Endothelial cell of umbilical vein (primary cell): Measurements from ENCODE around the gene RBM47. TPM values are rescaled to one million over a fixed set of nuclear protein-coding genes. Genes with fewer than 3 reads are reported as not detected.

Experiments used
- BruUV-seq: library from RNA; stranded (reverse); fragments of 400-500 nt; replicated peaks from 2 replicates; lab custom pipeline; 2021; lab: Mats Ljungman, UMichigan
- CTCF ChIA-PET: fragments of 300-600, 350-600 bp; sonication (Branson Sonifier 250); formaldehyde crosslinking; loops from one replicate; lab custom pipeline; 2021; ENCODE audit warnings: antibody characterized with exemption, inconsistent platforms; lab: Charles Lee
- POLR2A ChIA-PET: fragments of 300-600, 350-600 bp; sonication (Branson Sonifier 250); formaldehyde crosslinking; loops from one replicate; lab custom pipeline; 2021; ENCODE audit warnings: antibody characterized with exemption, inconsistent platforms; lab: Charles Lee
- DNase-seq: peaks from one replicate; pipeline ENCODE4 v3.0.0-alpha.2; 2011; ENCODE audit warnings: low read depth, low spot score
- FAIRE-seq: peaks from 2 replicates; lab custom pipeline; 2011; peaks lifted over from hg19 to GRCh38; lab: Jason Lieb, UNC
- H2AFZ ChIP-seq: 2 replicates; pipeline ENCODE4 v1.6.0; 2012; ENCODE audit warnings: low read depth, low read length, control low read depth, inconsistent platforms
- H3K27ac ChIP-seq: 2 replicates; pipeline ENCODE4 v1.5.1; 2011; ENCODE audit warnings: low read depth, mild to moderate bottlenecking, control low read depth, low read length, moderate library complexity; ENCODE audit not compliant: insufficient read depth
- H3K27me3 ChIP-seq, 2 experiments: 2 replicates each; pipeline versions ENCODE4 v1.6.0 to v1.6.1; 2011; ENCODE audit warnings: low read length in 2 of 2, mixed read lengths in 1 of 2; ENCODE audit not compliant: control insufficient read depth in 2 of 2, insufficient read depth in 2 of 2
- H3K36me3 ChIP-seq, 2 experiments: 2 replicates in 1 of 2; 3 replicates in 1 of 2; pipeline ENCODE4 v1.5.1; 2011; ENCODE audit warnings: low read length in 2 of 2, mild to moderate bottlenecking in 1 of 2, moderate library complexity in 1 of 2; ENCODE audit not compliant: control insufficient read depth in 2 of 2, insufficient read depth in 2 of 2; ENCODE audit errors: extremely low read depth in 1 of 2
- H3K4me1 ChIP-seq: 3 replicates; pipeline ENCODE4 v1.5.1; 2011; ENCODE audit warnings: mild to moderate bottlenecking, low read length; ENCODE audit not compliant: control insufficient read depth, insufficient read depth; ENCODE audit errors: extremely low read depth
- H3K4me2 ChIP-seq: 2 replicates; pipeline ENCODE4 v1.6.1; 2011; ENCODE audit warnings: low read length, control low read depth, mixed read lengths; ENCODE audit not compliant: insufficient read depth
- H3K4me3 ChIP-seq, 3 experiments: fragments of 200-600 bp in 1 of 3; sonication (generic), shearing (Covaris generic) in 1 of 3; replicated peaks in 1 of 3; 2 replicates each; pipeline ENCODE4 v1.5.1; 2011 to 2016; ENCODE audit warnings: control low read depth in 3 of 3, low read length in 3 of 3, mild to moderate bottlenecking in 2 of 3, inconsistent platforms in 1 of 3, low read depth in 1 of 3, moderate library complexity in 1 of 3; ENCODE audit not compliant: insufficient read depth in 1 of 3
- H3K79me2 ChIP-seq: 2 replicates; pipeline ENCODE4 v1.6.0; 2012; ENCODE audit warnings: low read length, inconsistent platforms; ENCODE audit not compliant: control insufficient read depth, insufficient read depth
- H3K9ac ChIP-seq: replicated peaks from 2 replicates; pipeline ENCODE3; 2011; ENCODE audit warnings: low read length, control low read depth; ENCODE audit not compliant: insufficient read depth; ENCODE audit errors: extremely low read depth
- H3K9me1 ChIP-seq: replicated peaks from 3 replicates; pipeline ENCODE4 v1.6.0; 2011; ENCODE audit warnings: mild to moderate bottlenecking, low read length; ENCODE audit not compliant: control insufficient read depth, insufficient read depth; ENCODE audit errors: extremely low read depth
- H3K9me3 ChIP-seq: replicated peaks from 2 replicates; pipeline ENCODE4 v1.5.1; 2012; ENCODE audit warnings: low read length, inconsistent platforms; ENCODE audit not compliant: control insufficient read depth, insufficient read depth
- H4K20me1 ChIP-seq: replicated peaks from 2 replicates; pipeline ENCODE3; 2011; ENCODE audit warnings: mild to moderate bottlenecking, low read length; ENCODE audit not compliant: control insufficient read depth, insufficient read depth; ENCODE audit errors: extremely low read depth
- EZH2 ChIP-seq: IDR thresholded peaks from 2 replicates; pipeline ENCODE4 v1.6.1; 2012; ENCODE audit warnings: borderline replicate concordance, low read depth, mild to moderate bottlenecking, moderate library complexity, low read length, inconsistent platforms; ENCODE audit not compliant: severe bottlenecking
- FOS ChIP-seq: IDR thresholded peaks from 2 replicates; pipeline ENCODE4 v1.6.1; 2011; ENCODE audit warnings: mild to moderate bottlenecking, low read length, moderate library complexity, borderline replicate concordance; ENCODE audit not compliant: insufficient read depth
- GATA2 ChIP-seq: IDR thresholded peaks from 2 replicates; pipeline ENCODE4 v1.7.0; 2011; ENCODE audit warnings: low read depth, mild to moderate bottlenecking, moderate library complexity, mixed read lengths, low read length; ENCODE audit not compliant: insufficient read length, insufficient read depth
- JUN ChIP-seq: IDR thresholded peaks from 2 replicates; pipeline ENCODE4 v1.6.1; 2011; ENCODE audit warnings: borderline replicate concordance, low read depth; ENCODE audit not compliant: insufficient read length, insufficient read depth
- MYC ChIP-seq: IDR thresholded peaks from one replicate; pipeline ENCODE4 v1.6.1; 2011; ENCODE audit warnings: mild to moderate bottlenecking, low read depth, low read length
- POLR2A ChIP-seq: IDR thresholded peaks from 2 replicates; pipeline ENCODE4 v1.6.1; 2012; ENCODE audit warnings: low read depth, mild to moderate bottlenecking, control low read depth, low read length
- POLR2AphosphoS5 ChIP-seq: IDR thresholded peaks from 2 replicates; pipeline ENCODE4 v1.6.1; 2012; ENCODE audit warnings: low read depth, mild to moderate bottlenecking, control low read depth, low read length, moderate library complexity; ENCODE audit not compliant: insufficient read depth
- dilution Hi-C: fragments of 300-500 bp; cut with MboI; formaldehyde crosslinking; loops from one replicate; pipeline ENCODE4 v1.15.0; 2019; ENCODE audit warnings: low sequenced_read_pairs; ENCODE audit not compliant: extremely low pct_ligation_motif_present
- intact Hi-C: fragments of 100-400 bp; cut with micrococcal nuclease; formaldehyde crosslinking; loops from one replicate; pipeline ENCODE4 v1.10.0; 2022
- polyA plus RNA-seq, 4 experiments: library from polyadenylated mRNA; depleted of rRNA in 3 of 4; stranded (reverse) in 3 of 4; unstranded in 1 of 4; fragments of >200 nt; gene quantifications; 2 replicates each; pipeline versions ENCODE4 v1.2.1 to v1.2.3, GENCODE V29; 2011 to 2012; ENCODE audit warnings: missing spikeins in 1 of 4
- total RNA-seq: library from RNA; stranded (reverse); gene quantifications from 2 replicates; pipeline ENCODE4 v1.2.3, GENCODE V29; 2021
- TF ChIP-seq, protein P1 (sequence below), 2 donors: IDR thresholded peaks; 1 replicate in 1 of 2; 2 replicates in 1 of 2; pipeline ENCODE4 v1.5.1; 2011; ENCODE audit warnings: low read length in 2 of 2, mild to moderate bottlenecking in 2 of 2, moderate library complexity in 2 of 2, control low read depth in 1 of 2, inconsistent platforms in 1 of 2, low read depth in 1 of 2; ENCODE audit not compliant: insufficient read depth in 1 of 2; ENCODE audit errors: extremely low read depth in 1 of 2
- TF ChIP-seq, protein P2 (sequence below): IDR thresholded peaks from 2 replicates; pipeline ENCODE4 v1.6.1; 2011; ENCODE audit not compliant: insufficient read depth, insufficient read length

RBM47 gene
- total and polyA plus RNA-seq, 2 donors (not counting 3 experiments of a cell fraction or from before 2014, with no cell fraction given), result not detected

DNA sequence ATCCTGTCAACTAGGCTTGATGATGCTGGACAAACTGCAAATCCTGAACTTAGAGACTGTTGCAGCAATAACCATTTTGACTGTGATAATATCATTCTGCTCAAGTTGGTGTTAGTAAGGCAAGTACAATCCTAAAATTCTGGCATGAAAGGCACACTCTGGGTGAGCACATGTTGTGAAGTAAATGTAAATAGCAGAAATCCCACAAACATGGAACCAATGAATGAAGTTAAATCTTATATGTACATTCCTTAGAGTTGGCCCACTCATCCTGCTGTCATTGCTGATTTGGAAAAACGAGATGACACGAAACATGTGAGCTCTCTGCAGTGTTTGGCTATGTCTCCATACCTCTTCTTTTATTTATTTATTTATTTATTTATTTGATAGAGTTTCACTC lies 21.0 kb downstream of the RBM47 start:
- intact Hi-C loops (no loop called here), dilution Hi-C loops (no loop called here)
- Histone ChIP-seq H3K9me1 (no peaks in the 10 kb centered on the region), H3K79me2 (no peaks in the 10 kb centered on the region), H3K9me3 (no peaks in the 10 kb centered on the region), H4K20me1 (no peaks in the 10 kb centered on the region), H3K4me2 (no peak overlapping the region), H3K36me3 (no peaks in the 10 kb centered on the region), H3K4me1 (no peaks in the 10 kb centered on the region), H3K27ac (no peak overlapping the region), H3K9ac (no peak overlapping the region), H2AFZ (no peak overlapping the region), H3K4me3 (no peak overlapping the region), H3K27me3 (no peaks in the 10 kb centered on the region)
- DNase-seq, result no peak
- BruUV-seq, result no TSS peak
- CTCF ChIA-PET, result no interaction called here
- no peak for FAIRE-seq
- TF ChIP-seq, protein P1, sequence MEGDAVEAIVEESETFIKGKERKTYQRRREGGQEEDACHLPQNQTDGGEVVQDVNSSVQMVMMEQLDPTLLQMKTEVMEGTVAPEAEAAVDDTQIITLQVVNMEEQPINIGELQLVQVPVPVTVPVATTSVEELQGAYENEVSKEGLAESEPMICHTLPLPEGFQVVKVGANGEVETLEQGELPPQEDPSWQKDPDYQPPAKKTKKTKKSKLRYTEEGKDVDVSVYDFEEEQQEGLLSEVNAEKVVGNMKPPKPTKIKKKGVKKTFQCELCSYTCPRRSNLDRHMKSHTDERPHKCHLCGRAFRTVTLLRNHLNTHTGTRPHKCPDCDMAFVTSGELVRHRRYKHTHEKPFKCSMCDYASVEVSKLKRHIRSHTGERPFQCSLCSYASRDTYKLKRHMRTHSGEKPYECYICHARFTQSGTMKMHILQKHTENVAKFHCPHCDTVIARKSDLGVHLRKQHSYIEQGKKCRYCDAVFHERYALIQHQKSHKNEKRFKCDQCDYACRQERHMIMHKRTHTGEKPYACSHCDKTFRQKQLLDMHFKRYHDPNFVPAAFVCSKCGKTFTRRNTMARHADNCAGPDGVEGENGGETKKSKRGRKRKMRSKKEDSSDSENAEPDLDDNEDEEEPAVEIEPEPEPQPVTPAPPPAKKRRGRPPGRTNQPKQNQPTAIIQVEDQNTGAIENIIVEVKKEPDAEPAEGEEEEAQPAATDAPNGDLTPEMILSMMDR (IDR thresholded peaks at IDR 0.05; ENCODE audit: extremely low read depth in 1 of 2, insufficient read depth in 1 of 2, low read depth in 1 of 2, low read length in 2 of 2), result no peak
- TF ChIP-seq GATA2, result no peak
- POLR2A ChIA-PET, result no interaction called here

DNA sequence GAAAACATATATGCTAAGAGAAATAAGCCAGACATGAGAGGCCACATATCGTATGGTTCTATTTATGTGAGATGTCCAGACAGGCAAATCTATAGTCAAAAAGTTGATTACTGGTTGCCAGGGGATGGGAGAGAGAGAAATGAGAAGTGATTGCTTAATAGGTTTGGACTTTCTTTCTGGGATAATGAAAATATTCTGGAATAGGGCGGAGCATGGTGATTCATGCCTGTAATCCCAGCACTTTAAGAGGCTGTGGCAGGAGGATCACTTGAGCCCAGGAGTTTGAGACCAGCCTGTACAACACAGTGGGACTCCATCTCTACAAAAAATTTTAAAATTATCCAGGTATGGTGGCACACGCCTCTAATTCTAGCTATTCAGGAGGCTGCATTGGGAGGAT lies 22.4 kb downstream of the RBM47 start:
- H3K9me3 ChIP-seq, result no peaks in the 10 kb centered on the region
- no peak overlapping the region for H2AFZ ChIP-seq
- H3K27me3 ChIP-seq, result no peaks in the 10 kb centered on the region
- no peak overlapping the region for H3K27ac ChIP-seq
- CTCF ChIA-PET, result no interaction called here
- no peaks in the 10 kb centered on the region for H4K20me1 ChIP-seq
- no peaks in the 10 kb centered on the region for H3K9me1 ChIP-seq
- H3K4me1 ChIP-seq, result no peaks in the 10 kb centered on the region
- TF ChIP-seq GATA2, result no peak
- no peak for TF ChIP-seq EZH2
- no peak for TF ChIP-seq POLR2A
- TF ChIP-seq MYC, result no peak
- TF ChIP-seq, protein P1 (IDR thresholded peaks at IDR 0.05; ENCODE audit: extremely low read depth in 1 of 2, insufficient read depth in 1 of 2, low read depth in 1 of 2, low read length in 2 of 2), result no peak
- no peak for TF ChIP-seq POLR2AphosphoS5
- TF ChIP-seq, protein P2, sequence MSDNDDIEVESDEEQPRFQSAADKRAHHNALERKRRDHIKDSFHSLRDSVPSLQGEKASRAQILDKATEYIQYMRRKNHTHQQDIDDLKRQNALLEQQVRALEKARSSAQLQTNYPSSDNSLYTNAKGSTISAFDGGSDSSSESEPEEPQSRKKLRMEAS, result no peak
- TF ChIP-seq JUN, result no peak
- TF ChIP-seq FOS, result no peak
- dilution Hi-C loops (no loop called here), intact Hi-C loops (no loop called here)
- FAIRE-seq, result no peak
- H3K4me3 ChIP-seq, result no peak overlapping the region
- DNase-seq, result no peak
- no peak overlapping the region for H3K9ac ChIP-seq
- BruUV-seq, result no TSS peak
- POLR2A ChIA-PET, result no interaction called here
- H3K79me2 ChIP-seq, result no peaks in the 10 kb centered on the region
- no peak overlapping the region for H3K4me2 ChIP-seq
- no peaks in the 10 kb centered on the region for H3K36me3 ChIP-seq
